PC-9 (cell line): ENCODE measurements around the gene CFAP70.
"Not testable (repeated sequence)": the region's sequence is repeated elsewhere in the genome, so short reads cannot be mapped to it uniquely, and the experiment has no call there.

Experiments
- EZH2 ChIP-seq: fragments of 200-600 bp; sonication (generic); IDR thresholded peaks from 2 replicates; pipeline ENCODE4 v1.8.0; 2017; ENCODE audit warnings: antibody characterized with exemption, low read depth
- TF ChIP-seq, protein P1 (sequence below): fragments of 200-600 bp; sonication (generic); conservative IDR thresholded peaks from 2 replicates; pipeline ENCODE4 v1.6.1; 2017; ENCODE audit warnings: mixed run types, antibody characterized with exemption, mild to moderate bottlenecking, moderate library complexity

DNA sequence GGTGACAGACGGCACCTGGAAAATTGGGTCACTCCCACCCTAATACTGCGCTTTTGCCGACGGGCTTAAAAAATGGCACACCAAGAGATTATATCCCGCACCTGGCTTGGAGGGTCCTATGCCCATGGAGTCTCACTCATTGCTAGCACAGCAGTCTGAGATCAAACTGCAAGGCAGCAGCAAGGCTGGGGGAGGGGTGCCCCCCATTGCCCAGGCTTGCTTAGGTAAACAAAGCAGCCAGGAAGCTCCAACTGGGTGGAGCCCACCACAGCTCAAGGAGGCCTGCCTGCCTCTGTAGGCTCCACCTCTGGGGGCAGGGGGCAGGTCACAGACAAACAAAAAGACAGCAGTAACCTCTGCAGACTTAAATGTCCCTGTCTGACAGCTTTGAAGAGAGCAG lies 35.1 kb downstream of the CFAP70 start:
- TF ChIP-seq, protein P1, sequence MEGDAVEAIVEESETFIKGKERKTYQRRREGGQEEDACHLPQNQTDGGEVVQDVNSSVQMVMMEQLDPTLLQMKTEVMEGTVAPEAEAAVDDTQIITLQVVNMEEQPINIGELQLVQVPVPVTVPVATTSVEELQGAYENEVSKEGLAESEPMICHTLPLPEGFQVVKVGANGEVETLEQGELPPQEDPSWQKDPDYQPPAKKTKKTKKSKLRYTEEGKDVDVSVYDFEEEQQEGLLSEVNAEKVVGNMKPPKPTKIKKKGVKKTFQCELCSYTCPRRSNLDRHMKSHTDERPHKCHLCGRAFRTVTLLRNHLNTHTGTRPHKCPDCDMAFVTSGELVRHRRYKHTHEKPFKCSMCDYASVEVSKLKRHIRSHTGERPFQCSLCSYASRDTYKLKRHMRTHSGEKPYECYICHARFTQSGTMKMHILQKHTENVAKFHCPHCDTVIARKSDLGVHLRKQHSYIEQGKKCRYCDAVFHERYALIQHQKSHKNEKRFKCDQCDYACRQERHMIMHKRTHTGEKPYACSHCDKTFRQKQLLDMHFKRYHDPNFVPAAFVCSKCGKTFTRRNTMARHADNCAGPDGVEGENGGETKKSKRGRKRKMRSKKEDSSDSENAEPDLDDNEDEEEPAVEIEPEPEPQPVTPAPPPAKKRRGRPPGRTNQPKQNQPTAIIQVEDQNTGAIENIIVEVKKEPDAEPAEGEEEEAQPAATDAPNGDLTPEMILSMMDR, result not testable (repeated sequence)
- not testable (repeated sequence) for TF ChIP-seq EZH2
